Activated effector memory CD4-positive, alpha-beta T cell treated with anti-CD3 and anti-CD28 coated beads, Interleukin-2, amount 50 U/mL, for 16 hours (primary cell): ENCODE results near the gene FMO1.
"Not testable (repeated sequence)": the region's sequence is repeated elsewhere in the genome, so short reads cannot be mapped to it uniquely, and the experiment has no call there.

ENCODE experiments used
- DNase-seq: peaks from one replicate; pipeline ENCODE4 v3.0.0-alpha.2; 2020

The FMO1 gene

GRCh38 chr1:171286032-171286705 lies 37.9 kb downstream of the FMO1 start:
- DNase-seq, result no peak

- DNase-seq, result no peak
Observed at GRCh38 chr1:171290621-171291020, 42.3 kb downstream of the FMO1 start.

GRCh38 chr1:171292799-171293198 lies 44.5 kb downstream of the FMO1 start:
- no peak for DNase-seq

GRCh38 chr1:171295383-171295782 lies 47.1 kb downstream of the FMO1 start:
- not testable (repeated sequence) for DNase-seq

- DNase-seq, result no peak
Observed at GRCh38 chr1:171295821-171296220, 47.5 kb downstream of the FMO1 start.

GRCh38 chr1:171296897-171297296 lies 48.6 kb downstream of the FMO1 start:
- DNase-seq, result no peak

- DNase-seq, result no peak
Observed at GRCh38 chr1:171298696-171299095, 50.4 kb downstream of the FMO1 start.

GRCh38 chr1:171299342-171299741 lies 51.0 kb downstream of the FMO1 start:
- DNase-seq, result no peak

- no peak for DNase-seq
Observed at GRCh38 chr1:171300401-171300800, 52.1 kb downstream of the FMO1 start.

- DNase-seq, result no peak
Observed at GRCh38 chr1:171310661-171311087, 62.4 kb downstream of the FMO1 start.

GRCh38 chr1:171311771-171312558 lies 63.7 kb downstream of the FMO1 start:
- DNase-seq, result no peak

- no peak for DNase-seq
Observed at GRCh38 chr1:171313319-171313834, 65.1 kb downstream of the FMO1 start.

- DNase-seq, result peak; percentile 90
Observed at GRCh38 chr1:171313835-171314320, 65.6 kb downstream of the FMO1 start, which contains the start of gene FMO4. FMO4 (plus strand) TSS chr1:171314183; CDS start chr1:171319826, 5,643 bp downstream.

GRCh38 chr1:171329251-171329650 lies 81.0 kb downstream of the FMO1 start:
- no peak for DNase-seq

- no peak for DNase-seq
Observed at GRCh38 chr1:171334024-171334640, 85.8 kb downstream of the FMO1 start.
